K562 (cell line): ENCODE data around the gene TTC9C. TPM values are rescaled to one million over a fixed set of nuclear protein-coding genes. Genes with fewer than 3 reads are reported as not detected.

ENCODE experiments used
- NEUROD1 ChIP-seq: fragments of 150-350 bp; IDR thresholded peaks from 2 replicates; pipeline ENCODE4 v1.6.1; 2014; ENCODE audit warnings: borderline replicate concordance, low read length, low read depth; ENCODE audit not compliant: partially characterized antibody
- NRF1 ChIP-seq, 2 experiments: fragments of 450-650 bp; IDR thresholded peaks in 1 of 2; conservative IDR thresholded peaks in 1 of 2; 2 replicates each; pipeline ENCODE4 v1.6.1; 2014; ENCODE audit warnings: mild to moderate bottlenecking in 2 of 2
- POLR2H ChIP-seq: IDR thresholded peaks from 2 replicates; pipeline ENCODE4 v1.6.1; 2016; ENCODE audit warnings: missing genetic modification characterization, low read depth, mild to moderate bottlenecking, control low read depth, missing compliant biosample characterization, moderate library complexity
- PTTG1 ChIP-seq: fragments of 450-650 bp; IDR thresholded peaks from 2 replicates; pipeline ENCODE4 v1.6.1; 2016; ENCODE audit warnings: low read depth, mild to moderate bottlenecking, missing genetic modification characterization, missing compliant biosample characterization
- RBFOX2 ChIP-seq: fragments of 200-400 bp; formaldehyde crosslinking; IDR thresholded peaks from 2 replicates; pipeline ENCODE4 v1.6.1; 2017; ENCODE audit warnings: low read depth, mild to moderate bottlenecking, low read length, moderate library complexity
- RBM15 ChIP-seq: fragments of 200-400 bp; formaldehyde crosslinking; IDR thresholded peaks from 2 replicates; pipeline ENCODE4 v1.6.1; 2018; ENCODE audit warnings: mild to moderate bottlenecking, low read length, moderate library complexity; ENCODE audit not compliant: insufficient read depth
- polyA plus RNA-seq, 8 experiments: library from polyadenylated mRNA; depleted of rRNA in 4 of 8; stranded (reverse) in 5 of 8; unstranded in 3 of 8; fragments of >200 nt; fragmentation: Nextera tagmentation in 2 of 8; fragmentation: Illumina TruSeq in 1 of 8; extraction: Ambion mirVana in 2 of 8; extraction: Trizol in 1 of 8; gene quantifications; 2 replicates each; pipeline versions ENCODE4 v1.2.1 to v1.2.3, GENCODE V29; 2011 to 2014; ENCODE audit warnings: inconsistent platforms in 1 of 8, missing spikeins in 1 of 8
- total RNA-seq, 7 experiments: library from RNA; depleted of rRNA in 6 of 7; stranded (reverse); fragments of >200 nt in 6 of 7; fragmentation: Illumina TruSeq in 2 of 7; extraction: Trizol in 2 of 7; gene quantifications; 2 replicates each; pipeline versions ENCODE4 v1.2.1 to v1.2.3, GENCODE V29; 2011 to 2021; ENCODE audit warnings: low replicate concordance in 1 of 7
- TF ChIP-seq, protein P1 (sequence below), 2 experiments: fragments of 450-650 bp; IDR thresholded peaks; 2 replicates each; pipeline ENCODE4 v1.6.1; 2016; ENCODE audit warnings: mild to moderate bottlenecking in 2 of 2, borderline replicate concordance in 1 of 2, low read depth in 1 of 2, moderate library complexity in 1 of 2
- TF ChIP-seq, protein P2 (sequence below): IDR thresholded peaks from 2 replicates; pipeline ENCODE4 v1.6.1; 2014; ENCODE audit warnings: antibody characterized with exemption
- TF ChIP-seq, protein P3 (sequence below): sonication (generic); formaldehyde crosslinking; IDR thresholded peaks from 2 replicates; pipeline ENCODE4 v1.8.0; 2023; ENCODE audit warnings: mild to moderate bottlenecking, missing genetic modification reagents

Gene TTC9C
- total and polyA plus RNA-seq, 9 of the 15 experiments (the other 6 are each of a cell fraction or from before 2014, with no cell fraction given): 32.8 to 59.0 (median 37.1) TPM

DNA sequence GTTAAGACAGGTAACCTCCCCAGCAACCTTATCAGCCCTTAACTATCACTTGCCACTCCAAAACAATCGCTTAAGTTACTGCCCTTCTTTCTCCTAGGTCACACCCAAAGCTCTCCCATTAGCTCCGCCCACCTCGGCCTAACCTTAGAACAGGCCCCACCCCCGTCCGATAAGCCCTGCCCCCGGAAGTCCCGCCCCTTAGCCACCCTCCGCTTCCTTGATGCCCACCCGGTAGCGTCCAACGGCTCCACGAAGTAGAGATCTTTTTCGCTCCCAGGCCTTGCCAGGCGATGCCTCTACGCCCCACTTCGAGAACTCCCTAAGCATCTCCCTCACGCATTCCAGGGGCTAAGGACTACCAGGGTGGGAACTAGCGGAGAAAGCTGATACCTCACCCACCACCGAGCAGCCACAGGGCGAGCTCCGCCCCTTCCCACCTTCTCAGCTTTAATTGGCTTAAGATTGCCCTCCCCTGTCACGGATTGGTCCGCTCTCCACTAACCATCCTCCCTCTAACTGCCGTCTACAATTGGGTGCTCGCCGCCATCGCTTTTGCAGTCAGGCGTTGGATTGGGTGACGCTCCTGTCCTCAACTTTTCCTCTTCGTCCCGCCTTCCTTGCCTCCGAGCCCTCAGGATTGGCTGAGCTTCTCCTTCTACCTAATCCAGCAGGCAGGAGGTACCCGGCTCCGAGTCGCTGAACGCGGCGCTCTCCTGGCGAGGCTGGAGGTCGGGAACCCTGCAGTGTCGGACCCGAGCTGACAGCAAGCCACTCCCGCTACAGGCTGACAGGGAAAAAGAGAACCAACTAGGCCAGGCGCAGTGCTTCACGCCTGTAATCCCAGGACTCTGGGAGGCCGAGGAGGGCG, 25.7 kb downstream of the TTC9C start, which contains the start of gene ZBTB3 (continued):
- TF ChIP-seq, protein P1, sequence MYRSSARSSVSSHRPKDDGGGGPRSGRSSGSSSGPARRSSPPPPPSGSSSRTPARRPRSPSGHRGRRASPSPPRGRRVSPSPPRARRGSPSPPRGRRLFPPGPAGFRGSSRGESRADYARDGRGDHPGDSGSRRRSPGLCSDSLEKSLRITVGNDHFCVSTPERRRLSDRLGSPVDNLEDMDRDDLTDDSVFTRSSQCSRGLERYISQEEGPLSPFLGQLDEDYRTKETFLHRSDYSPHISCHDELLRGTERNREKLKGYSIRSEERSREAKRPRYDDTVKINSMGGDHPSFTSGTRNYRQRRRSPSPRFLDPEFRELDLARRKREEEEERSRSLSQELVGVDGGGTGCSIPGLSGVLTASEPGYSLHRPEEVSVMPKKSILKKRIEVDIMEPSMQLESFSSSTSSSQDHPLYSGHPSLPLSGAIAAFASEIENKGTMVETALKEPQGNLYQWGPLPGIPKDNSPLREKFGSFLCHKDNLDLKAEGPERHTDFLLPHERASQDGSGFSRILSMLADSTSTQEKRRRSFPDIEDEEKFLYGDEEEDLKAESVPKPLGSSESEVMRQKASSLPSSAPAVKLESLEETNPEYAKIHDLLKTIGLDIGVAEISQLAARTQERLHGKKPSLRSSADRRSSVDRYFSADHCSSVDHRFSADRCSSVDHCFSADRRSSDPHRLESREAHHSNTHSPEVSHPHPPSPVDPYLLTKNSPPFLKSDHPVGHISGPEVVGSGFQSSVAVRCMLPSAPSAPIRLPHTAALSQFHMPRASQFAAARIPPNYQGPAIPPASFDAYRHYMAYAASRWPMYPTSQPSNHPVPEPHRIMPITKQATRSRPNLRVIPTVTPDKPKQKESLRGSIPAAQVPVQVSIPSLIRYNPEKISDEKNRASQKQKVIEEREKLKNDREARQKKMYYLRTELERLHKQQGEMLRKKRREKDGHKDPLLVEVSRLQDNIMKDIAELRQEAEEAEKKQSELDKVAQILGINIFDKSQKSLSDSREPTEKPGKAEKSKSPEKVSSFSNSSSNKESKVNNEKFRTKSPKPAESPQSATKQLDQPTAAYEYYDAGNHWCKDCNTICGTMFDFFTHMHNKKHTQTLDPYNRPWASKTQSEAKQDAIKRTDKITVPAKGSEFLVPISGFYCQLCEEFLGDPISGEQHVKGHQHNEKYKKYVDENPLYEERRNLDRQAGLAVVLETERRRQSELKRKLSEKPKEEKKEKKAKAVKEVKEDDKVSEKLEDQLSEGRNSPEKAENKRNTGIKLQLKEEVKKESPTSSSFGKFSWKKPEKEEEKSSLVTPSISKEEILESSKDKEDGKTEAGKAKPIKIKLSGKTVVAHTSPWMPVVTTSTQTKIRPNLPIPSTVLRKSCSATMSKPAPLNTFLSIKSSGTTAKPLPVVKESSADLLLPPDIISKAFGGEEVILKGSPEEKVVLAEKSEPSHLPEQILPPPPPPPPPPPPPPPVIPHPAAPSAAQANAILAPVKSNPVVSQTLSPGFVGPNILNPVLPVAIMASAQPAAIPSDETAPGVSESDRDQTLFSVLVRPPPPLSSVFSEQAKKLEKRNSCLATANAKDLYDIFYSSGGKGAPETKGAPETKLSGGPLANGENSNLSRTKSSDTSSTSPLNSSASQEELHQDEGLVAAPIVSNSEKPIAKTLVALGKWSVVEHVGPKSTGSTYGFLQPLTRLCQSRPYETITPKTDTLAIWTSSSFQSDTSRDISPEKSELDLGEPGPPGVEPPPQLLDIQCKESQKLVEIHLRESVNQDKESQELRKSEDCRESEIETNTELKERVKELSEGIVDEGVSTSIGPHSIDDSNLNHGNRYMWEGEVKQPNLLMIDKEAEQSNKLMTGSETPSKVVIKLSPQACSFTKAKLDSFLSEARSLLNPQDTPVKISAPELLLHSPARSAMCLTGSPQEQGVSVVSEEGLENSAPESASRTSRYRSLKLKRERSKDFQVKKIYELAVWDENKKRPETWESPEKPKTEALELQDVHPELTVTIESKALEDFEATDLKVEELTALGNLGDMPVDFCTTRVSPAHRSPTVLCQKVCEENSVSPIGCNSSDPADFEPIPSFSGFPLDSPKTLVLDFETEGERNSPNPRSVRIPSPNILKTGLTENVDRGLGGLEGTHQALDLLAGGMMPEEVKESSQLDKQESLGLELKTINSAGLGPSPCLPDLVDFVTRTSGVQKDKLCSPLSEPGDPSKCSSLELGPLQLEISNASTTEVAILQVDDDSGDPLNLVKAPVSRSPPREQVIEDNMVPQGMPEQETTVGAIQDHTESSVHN (IDR thresholded peaks at IDR 0.05; ENCODE audit: borderline replicate concordance in 1 of 2, low read depth in 1 of 2): no peak
- TF ChIP-seq NEUROD1 (peak; percentile 98), RBFOX2 (peak; percentile 90), NRF1 (conservative IDR thresholded peaks at IDR 0.05 in 1 of 2, IDR thresholded peaks at IDR 0.05 in 1 of 2) (peak; percentile 69 to 79), RBM15 (no peak), POLR2H (peak; percentile 83), PTTG1 (tag) (no peak)
- TF ChIP-seq, protein P2, sequence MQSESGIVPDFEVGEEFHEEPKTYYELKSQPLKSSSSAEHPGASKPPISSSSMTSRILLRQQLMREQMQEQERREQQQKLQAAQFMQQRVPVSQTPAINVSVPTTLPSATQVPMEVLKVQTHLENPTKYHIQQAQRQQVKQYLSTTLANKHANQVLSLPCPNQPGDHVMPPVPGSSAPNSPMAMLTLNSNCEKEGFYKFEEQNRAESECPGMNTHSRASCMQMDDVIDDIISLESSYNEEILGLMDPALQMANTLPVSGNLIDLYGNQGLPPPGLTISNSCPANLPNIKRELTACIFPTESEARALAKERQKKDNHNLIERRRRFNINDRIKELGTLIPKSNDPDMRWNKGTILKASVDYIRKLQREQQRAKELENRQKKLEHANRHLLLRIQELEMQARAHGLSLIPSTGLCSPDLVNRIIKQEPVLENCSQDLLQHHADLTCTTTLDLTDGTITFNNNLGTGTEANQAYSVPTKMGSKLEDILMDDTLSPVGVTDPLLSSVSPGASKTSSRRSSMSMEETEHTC: no peak
- TF ChIP-seq, protein P3, sequence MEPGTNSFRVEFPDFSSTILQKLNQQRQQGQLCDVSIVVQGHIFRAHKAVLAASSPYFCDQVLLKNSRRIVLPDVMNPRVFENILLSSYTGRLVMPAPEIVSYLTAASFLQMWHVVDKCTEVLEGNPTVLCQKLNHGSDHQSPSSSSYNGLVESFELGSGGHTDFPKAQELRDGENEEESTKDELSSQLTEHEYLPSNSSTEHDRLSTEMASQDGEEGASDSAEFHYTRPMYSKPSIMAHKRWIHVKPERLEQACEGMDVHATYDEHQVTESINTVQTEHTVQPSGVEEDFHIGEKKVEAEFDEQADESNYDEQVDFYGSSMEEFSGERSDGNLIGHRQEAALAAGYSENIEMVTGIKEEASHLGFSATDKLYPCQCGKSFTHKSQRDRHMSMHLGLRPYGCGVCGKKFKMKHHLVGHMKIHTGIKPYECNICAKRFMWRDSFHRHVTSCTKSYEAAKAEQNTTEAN: no peak
